GM18502 (cell line): ENCODE results near the gene LCE5A.
"Not testable (repeated sequence)": the region's sequence is repeated elsewhere in the genome, so short reads cannot be mapped to it uniquely, and the experiment has no call there.

Experiments used
- ATAC-seq: cut with Tn5 transposase; IDR thresholded peaks from one replicate; pipeline ENCODE4 v1.9.1; 2021; ENCODE audit warnings: mild to moderate bottlenecking; ENCODE audit not compliant: unreplicated experiment, poor library complexity

LCE5A gene

GRCh38 chr1:152515434-152515783, 4.8 kb downstream of the LCE5A start:
- no peak for ATAC-seq

GRCh38 chr1:152516082-152516481, 5.5 kb downstream of the LCE5A start:
- ATAC-seq: no peak

GRCh38 chr1:152517237-152517811, 6.7 kb downstream of the LCE5A start:
- ATAC-seq: no peak

GRCh38 chr1:152519851-152520250, 9.2 kb downstream of the LCE5A start:
- no peak for ATAC-seq

GRCh38 chr1:152520561-152521090, 10.0 kb downstream of the LCE5A start:
- ATAC-seq: no peak

- ATAC-seq: no peak
Observed at GRCh38 chr1:152525080-152525641, 14.6 kb downstream of the LCE5A start.

DNA sequence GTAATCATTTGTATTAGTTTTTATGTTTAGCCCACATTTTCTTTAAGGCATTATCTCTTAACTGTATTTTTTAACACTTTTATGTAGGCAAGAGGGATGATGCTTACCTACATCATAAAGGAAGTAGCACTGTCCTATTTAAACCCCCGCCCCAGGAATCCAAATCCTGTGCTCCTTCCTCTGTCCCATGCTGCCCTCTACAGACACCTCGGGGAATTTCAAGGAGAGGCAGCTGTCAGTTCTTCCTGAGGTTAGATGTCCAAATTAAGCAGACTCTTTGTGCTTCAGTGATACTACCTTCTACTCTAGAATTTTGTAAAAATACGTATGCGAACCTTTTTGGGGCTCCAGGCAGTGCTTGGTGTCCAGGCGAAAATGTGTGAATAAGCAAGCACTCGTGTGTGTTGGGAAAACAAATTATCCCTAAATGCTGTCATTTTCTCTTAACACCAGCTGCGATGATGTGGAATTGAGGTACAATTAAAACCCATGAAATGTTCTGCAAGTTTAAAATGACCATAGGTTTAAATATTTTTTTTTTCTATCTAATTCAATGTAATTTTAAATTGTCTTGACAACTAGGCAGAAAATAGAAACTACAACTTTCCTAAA, 22.8 kb downstream of the LCE5A start:
- ATAC-seq: no peak

- no peak for ATAC-seq
Observed at GRCh38 chr1:152535774-152536173, 25.2 kb downstream of the LCE5A start.

DNA sequence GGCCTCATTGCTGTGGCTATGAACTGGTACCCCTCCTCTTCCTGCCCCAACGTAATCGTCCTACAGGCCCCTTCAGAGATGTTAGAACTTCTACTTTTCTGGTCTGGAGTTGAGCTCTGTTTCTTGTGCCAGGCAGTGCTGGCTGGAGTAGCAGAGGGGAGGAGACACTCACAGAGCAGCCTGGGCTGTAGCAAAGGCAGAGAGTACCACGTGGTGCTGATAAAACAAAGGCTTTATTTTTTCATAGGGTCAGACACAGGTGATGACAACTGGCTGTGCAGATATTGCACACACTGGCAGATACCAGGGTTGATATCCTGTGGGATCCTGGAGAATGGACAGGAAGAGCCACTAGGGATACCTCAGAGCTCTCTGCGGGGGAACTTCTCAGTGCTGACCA, 26.9 kb downstream of the LCE5A start:
- no peak for ATAC-seq

DNA sequence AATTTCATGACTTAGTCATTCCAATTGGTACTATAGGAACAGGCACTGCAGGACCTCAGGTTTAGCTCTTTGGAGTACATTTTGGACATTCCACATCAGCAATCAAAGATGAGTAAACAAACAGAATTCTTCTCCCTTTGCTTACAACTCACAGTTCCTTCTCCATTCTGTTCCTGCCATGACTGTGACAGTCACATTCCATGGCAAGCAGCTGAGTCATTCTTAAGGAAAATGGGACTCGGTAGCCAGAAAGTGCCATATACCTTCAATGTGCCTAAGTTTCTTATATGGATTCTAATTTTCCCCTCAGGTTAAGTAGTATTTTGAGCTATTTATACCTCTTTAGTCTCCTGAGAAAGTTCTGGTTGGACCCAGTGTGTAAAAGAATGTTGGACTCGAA, 29.3 kb downstream of the LCE5A start:
- no peak for ATAC-seq

- no peak for ATAC-seq
Observed at GRCh38 chr1:152543820-152544219, 33.2 kb downstream of the LCE5A start.

- ATAC-seq: no peak
Observed at GRCh38 chr1:152546704-152547103, 36.1 kb downstream of the LCE5A start.

- ATAC-seq: not testable (repeated sequence)
Observed at GRCh38 chr1:152548358-152548757, 37.8 kb downstream of the LCE5A start.
